B cell (primary cell): ENCODE results near the gene DDX25. TPM values are rescaled to one million over a fixed set of nuclear protein-coding genes. Genes with fewer than 3 reads are reported as not detected.

Experiments used
- ATAC-seq: fragments of 200-7000 bp; cut with Tn5 transposase; one replicate; pipeline ENCODE4 v1.10.0; 2021; ENCODE audit warnings: low read depth, mild to moderate bottlenecking, moderate number of reproducible peaks, moderate library complexity
- CTCF ChIA-PET: fragments of 350-600 bp; sonication (Branson Sonifier 250); formaldehyde crosslinking; loops from one replicate; lab custom pipeline; 2021; ENCODE audit warnings: antibody characterized with exemption, inconsistent platforms; lab: Charles Lee
- POLR2A ChIA-PET: fragments of 350-600 bp; sonication (Branson Sonifier 250); formaldehyde crosslinking; loops from one replicate; lab custom pipeline; 2021; ENCODE audit warnings: antibody characterized with exemption; lab: Charles Lee
- DNase-seq: peaks from one replicate; pipeline ENCODE4 v3.0.0; 2013
- H2AFZ ChIP-seq: 2 replicates; pipeline ENCODE4 v1.6.1; 2012; ENCODE audit warnings: mild to moderate bottlenecking, low read depth, low read length; ENCODE audit not compliant: insufficient read depth, poor library complexity, severe bottlenecking
- H3K27ac ChIP-seq, 2 donors: 1 replicate in 1 of 2; 2 replicates in 1 of 2; pipeline ENCODE4 v1.5.1; 2012 to 2013; ENCODE audit warnings: low read length in 2 of 2, mild to moderate bottlenecking in 2 of 2, moderate library complexity in 1 of 2
- H3K27me3 ChIP-seq, 4 experiments: fragments of 200-600 bp in 1 of 4; sonication (generic) in 1 of 4; replicated peaks in 1 of 4; 1 replicate in 2 of 4; 2 replicates in 2 of 4; pipeline versions ENCODE4 v1.6.1 to v1.7.0; 2013 to 2016; ENCODE audit warnings: low read length in 3 of 4, mild to moderate bottlenecking in 2 of 4, mixed read lengths in 1 of 4, moderate library complexity in 1 of 4; ENCODE audit not compliant: insufficient read depth in 4 of 4, control insufficient read depth in 3 of 4; ENCODE audit errors: control extremely low read depth in 1 of 4
- H3K36me3 ChIP-seq, 2 experiments: replicated peaks in 1 of 2; 1 replicate in 1 of 2; 2 replicates in 1 of 2; pipeline versions ENCODE4 v1.6.1 to v1.7.1; 2013; ENCODE audit warnings: low read length in 1 of 2; ENCODE audit not compliant: insufficient read depth in 2 of 2, control insufficient read depth in 1 of 2; ENCODE audit errors: control extremely low read depth in 1 of 2, extremely low read depth in 1 of 2
- H3K4me1 ChIP-seq, 2 donors: fragments of 200-600 bp in 1 of 2; sonication (generic) in 1 of 2; 1 replicate in 1 of 2; 2 replicates in 1 of 2; pipeline versions ENCODE4 v1.5.1 to v1.6.1; 2013 to 2017; ENCODE audit warnings: low read length in 2 of 2; ENCODE audit not compliant: control insufficient read depth in 2 of 2, insufficient read depth in 2 of 2
- H3K4me2 ChIP-seq: replicated peaks from 2 replicates; pipeline ENCODE3; 2012; ENCODE audit warnings: mild to moderate bottlenecking, low read depth, low read length; ENCODE audit not compliant: poor library complexity, severe bottlenecking
- H3K4me3 ChIP-seq, 5 experiments: fragments of 200-600 bp in 1 of 5; sonication (generic) in 1 of 5; 1 replicate in 3 of 5; 2 replicates in 2 of 5; pipeline versions ENCODE4 v1.5.1 to v1.7.0; 2011 to 2016; ENCODE audit warnings: low read length in 4 of 5, mild to moderate bottlenecking in 4 of 5, low read depth in 2 of 5, control low read depth in 1 of 5, moderate library complexity in 1 of 5; ENCODE audit not compliant: insufficient read depth in 1 of 5; ENCODE audit errors: control extremely low read depth in 1 of 5, extremely low read depth in 1 of 5
- H3K79me2 ChIP-seq: fragments of 200-600 bp; sonication (generic); one replicate; pipeline ENCODE4 v1.6.0; 2016; ENCODE audit warnings: low read length; ENCODE audit not compliant: control insufficient read depth, insufficient read depth
- H3K9ac ChIP-seq: fragments of 200-600 bp; sonication (generic); 2 replicates; pipeline ENCODE4 v1.6.1; 2017; ENCODE audit warnings: mild to moderate bottlenecking, low read length, moderate library complexity
- H3K9me3 ChIP-seq, 3 donors: one replicate each; pipeline versions ENCODE4 v1.6.1 to v1.7.1; 2013; ENCODE audit warnings: low read length in 2 of 3; ENCODE audit not compliant: control insufficient read depth in 2 of 3, insufficient read depth in 1 of 3; ENCODE audit errors: control extremely low read depth in 1 of 3
- H4K20me1 ChIP-seq: 2 replicates; pipeline ENCODE4 v1.6.0; 2012; ENCODE audit warnings: mild to moderate bottlenecking, low read length; ENCODE audit not compliant: insufficient read depth, control insufficient read depth, poor library complexity, severe bottlenecking
- H3K27ac Mint-ChIP-seq: one replicate; pipeline ENCODE4 v1.8.0; 2021; ENCODE audit warnings: mixed read lengths
- H3K27me3 Mint-ChIP-seq: one replicate; pipeline ENCODE4 v1.8.0; 2021; ENCODE audit warnings: mixed read lengths
- H3K4me1 Mint-ChIP-seq: one replicate; pipeline ENCODE4 v1.8.0; 2021; ENCODE audit warnings: mixed read lengths
- H3K4me3 Mint-ChIP-seq: one replicate; pipeline ENCODE4 v1.8.0; 2021; ENCODE audit warnings: mixed read lengths
- H3K9me3 Mint-ChIP-seq: one replicate; pipeline ENCODE4 v1.8.0; 2022; ENCODE audit warnings: mixed read lengths; ENCODE audit not compliant: insufficient read depth
- EZH2 ChIP-seq: IDR thresholded peaks from 2 replicates; pipeline ENCODE4 v1.6.1; 2012; ENCODE audit warnings: borderline replicate concordance, low read depth, mild to moderate bottlenecking, moderate library complexity, low read length; ENCODE audit not compliant: insufficient read depth, poor library complexity, severe bottlenecking
- WGBS: methylation state at CpG from one replicate; pipeline ENCODE4 v1.1.5; 2013; ENCODE audit warnings: missing lambda C conversion rate; ENCODE audit not compliant: insufficient coverage; 5-methylcytosine and 5-hydroxymethylcytosine counted together
- intact Hi-C: fragments of 100-400 bp; cut with micrococcal nuclease; formaldehyde crosslinking; loops from one replicate; pipeline ENCODE4 v1.10.0; 2022
- polyA plus RNA-seq: library from polyadenylated mRNA; depleted of rRNA; stranded (reverse); fragments of >200 nt; gene quantifications from 2 replicates; pipeline ENCODE4 v1.2.3, GENCODE V29; 2012
- total RNA-seq, 2 donors: library from RNA; stranded (reverse); fragments of 120-200 nt in 1 of 2; gene quantifications; 1 replicate in 1 of 2; 2 replicates in 1 of 2; pipeline versions ENCODE4 v1.2.3 to v1.2.4, GENCODE V29; 2013 to 2022
- TF ChIP-seq, protein P1 (sequence below): fragments of 200-600 bp; IDR thresholded peaks from one replicate; pipeline ENCODE4 v1.8.0; 2022; ENCODE audit warnings: antibody characterized with exemption, mild to moderate bottlenecking

Gene DDX25
- total and polyA plus RNA-seq, 2 donors (not counting 1 experiment from before 2014, with no cell fraction given) = not detected

DNA sequence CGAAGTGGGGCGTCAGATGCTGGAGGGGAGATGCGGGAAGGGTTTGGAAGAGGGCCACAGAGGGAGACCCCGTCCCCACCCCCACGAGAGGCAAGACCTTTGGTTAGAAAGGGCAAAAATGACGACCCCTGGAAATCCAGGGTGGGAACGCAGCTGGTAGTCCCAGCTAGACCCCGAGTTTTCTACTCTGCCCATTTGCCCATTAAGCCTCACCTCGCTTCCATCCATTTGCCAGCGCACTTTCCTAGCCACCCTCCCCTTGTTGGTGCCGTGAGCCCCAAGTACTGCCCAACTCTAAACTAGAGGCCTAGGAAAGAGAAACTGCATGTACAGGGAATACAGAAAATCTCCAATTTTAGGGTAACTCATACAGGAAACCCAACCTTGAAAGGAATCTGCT is 370 bp downstream of the DDX25 start:
- Mint-ChIP-seq H3K27ac (no peak overlapping the region), H3K9me3 (no peaks in the 10 kb centered on the region), H3K4me3 (peak overlapping the region; percentile 80), H3K4me1 (peaks cover 24% of the 10 kb centered on the region), H3K27me3 (peaks cover 38% of the 10 kb centered on the region)
- H3K79me2 ChIP-seq = peaks cover 23% of the 10 kb centered on the region
- peak overlapping the region in 3 of 5 experiments; percentile 71 to 98 (median 81) for H3K4me3 ChIP-seq
- ChIA-PET CTCF (no interaction called here), POLR2A (interaction anchor here (2.3 kb wide), 1 partner anchor 18 kb away, joined by 17 read pairs; the partner anchor contains the start of gene HYLS1)
- H3K36me3 ChIP-seq = peaks cover 2 to 3% of the 10 kb centered on the region in 2 experiments
- no peak for ATAC-seq
- 62% methylated on average over 8 of the region's 11 CpGs for WGBS
- H2AFZ ChIP-seq = peak overlapping the region; percentile 93
- no peak for TF ChIP-seq EZH2
- TF ChIP-seq, protein P1, sequence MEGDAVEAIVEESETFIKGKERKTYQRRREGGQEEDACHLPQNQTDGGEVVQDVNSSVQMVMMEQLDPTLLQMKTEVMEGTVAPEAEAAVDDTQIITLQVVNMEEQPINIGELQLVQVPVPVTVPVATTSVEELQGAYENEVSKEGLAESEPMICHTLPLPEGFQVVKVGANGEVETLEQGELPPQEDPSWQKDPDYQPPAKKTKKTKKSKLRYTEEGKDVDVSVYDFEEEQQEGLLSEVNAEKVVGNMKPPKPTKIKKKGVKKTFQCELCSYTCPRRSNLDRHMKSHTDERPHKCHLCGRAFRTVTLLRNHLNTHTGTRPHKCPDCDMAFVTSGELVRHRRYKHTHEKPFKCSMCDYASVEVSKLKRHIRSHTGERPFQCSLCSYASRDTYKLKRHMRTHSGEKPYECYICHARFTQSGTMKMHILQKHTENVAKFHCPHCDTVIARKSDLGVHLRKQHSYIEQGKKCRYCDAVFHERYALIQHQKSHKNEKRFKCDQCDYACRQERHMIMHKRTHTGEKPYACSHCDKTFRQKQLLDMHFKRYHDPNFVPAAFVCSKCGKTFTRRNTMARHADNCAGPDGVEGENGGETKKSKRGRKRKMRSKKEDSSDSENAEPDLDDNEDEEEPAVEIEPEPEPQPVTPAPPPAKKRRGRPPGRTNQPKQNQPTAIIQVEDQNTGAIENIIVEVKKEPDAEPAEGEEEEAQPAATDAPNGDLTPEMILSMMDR = no peak
- peaks cover 0 to 29% (median 19%) of the 10 kb centered on the region in 4 experiments for H3K27me3 ChIP-seq
- H3K9me3 ChIP-seq = peaks cover 0 to 7% (median 3%) of the 10 kb centered on the region in 3 donors
- no peak overlapping the region for H3K27ac ChIP-seq
- peaks cover 23 to 26% of the 10 kb centered on the region in 2 donors for H3K4me1 ChIP-seq
- peak overlapping the region; percentile 83 for H3K4me2 ChIP-seq
- no peaks in the 10 kb centered on the region for H4K20me1 ChIP-seq
- H3K9ac ChIP-seq = peak overlapping the region; percentile 91
- peak; percentile 8 for DNase-seq
- intact Hi-C loops = loop anchor here (5.0 kb wide), 1 partner anchor 952 kb away; the partner anchor contains the start of gene CCDC15

DNA sequence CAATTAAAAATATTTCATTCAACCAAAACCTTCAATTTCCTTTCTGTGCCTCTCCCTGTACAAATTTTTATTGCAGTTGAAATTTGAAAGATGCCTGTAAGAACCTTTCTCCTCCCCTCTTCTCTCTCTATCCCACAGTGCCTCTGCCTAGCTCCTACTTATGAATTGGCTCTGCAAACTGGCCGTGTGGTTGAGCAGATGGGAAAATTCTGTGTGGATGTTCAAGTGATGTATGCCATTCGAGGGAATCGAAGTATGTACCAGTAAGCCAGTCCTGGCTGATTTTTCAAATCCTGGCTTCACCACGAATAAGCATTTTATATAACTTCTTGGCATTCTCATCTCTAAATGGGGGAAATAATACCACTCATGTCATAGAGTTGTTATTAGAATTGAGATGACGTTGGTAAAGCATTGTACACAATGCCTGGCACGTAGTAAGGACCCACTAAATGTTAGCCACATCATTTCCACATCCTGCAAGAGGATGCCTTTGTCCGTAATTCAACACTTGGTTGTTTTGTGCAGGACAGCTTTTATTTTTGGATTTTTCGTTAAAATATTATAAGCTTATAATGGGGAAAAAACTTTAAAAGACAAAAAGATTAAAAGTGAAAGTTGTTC is 6.0 kb downstream of the DDX25 start:
- H3K27me3 Mint-ChIP-seq = peaks cover 43% of the 10 kb centered on the region
- no CpG with 5 or more reads among the region's 8 CpGs for WGBS
- H3K4me2 ChIP-seq = no peak overlapping the region

More for the DNA sequence above, 6.0 kb downstream of the DDX25 start:
- Histone ChIP-seq H3K4me3 (no peak overlapping the region), H3K9ac (no peak overlapping the region), H4K20me1 (no peaks in the 10 kb centered on the region), H3K27ac (no peak overlapping the region), H2AFZ (no peak overlapping the region), H3K9me3 (peaks cover 0 to 3% (median 0%) of the 10 kb centered on the region in 3 donors), H3K27me3 (peaks cover 0 to 12% (median 8%) of the 10 kb centered on the region in 4 experiments), H3K79me2 (no peaks in the 10 kb centered on the region), H3K4me1 (no peaks in the 10 kb centered on the region), H3K36me3 (no peaks in the 10 kb centered on the region)
- POLR2A ChIA-PET = no interaction called here
- H3K9me3 Mint-ChIP-seq = no peaks in the 10 kb centered on the region
- ATAC-seq = no peak
- H3K4me3 Mint-ChIP-seq = no peak overlapping the region
- H3K4me1 Mint-ChIP-seq = no peaks in the 10 kb centered on the region
- intact Hi-C loops = no loop called here
- CTCF ChIA-PET = no interaction called here
- no peak for TF ChIP-seq EZH2
- TF ChIP-seq, protein P1 = no peak
- no peak overlapping the region for H3K27ac Mint-ChIP-seq
- DNase-seq = no peak
